RPMI8226 (cell line): ENCODE results near the gene LRBA.
A peak's percentile ranks its signal among the peaks of the same experiment; 100 is the strongest.

Experiments
- DNase-seq: peaks from one replicate; pipeline ENCODE4 v3.0.0-alpha.2; 2015

The LRBA gene

GRCh38 chr4:150462743-150463142 lies 552.3 kb downstream of the LRBA start:
- no peak for DNase-seq

- no peak for DNase-seq
Measured at GRCh38 chr4:150461957-150462356, 553.1 kb downstream of the LRBA start.

- DNase-seq, result no peak
Measured at GRCh38 chr4:150457802-150458201, 557.3 kb downstream of the LRBA start.

GRCh38 chr4:150451883-150452282 lies 563.2 kb downstream of the LRBA start:
- no peak for DNase-seq

- no peak for DNase-seq
Measured at GRCh38 chr4:150447356-150447755, 567.7 kb downstream of the LRBA start.

GRCh38 chr4:150439451-150439933 lies 575.6 kb downstream of the LRBA start:
- no peak for DNase-seq

- DNase-seq, result no peak
Measured at GRCh38 chr4:150436598-150437370, 578.3 kb downstream of the LRBA start.

- DNase-seq, result no peak
Measured at GRCh38 chr4:150431221-150431620, 583.9 kb downstream of the LRBA start.

GRCh38 chr4:150425161-150425560 lies 589.9 kb downstream of the LRBA start:
- DNase-seq, result no peak

- no peak for DNase-seq
Measured at GRCh38 chr4:150423503-150423902, 591.6 kb downstream of the LRBA start.

GRCh38 chr4:150423074-150423473 lies 592.0 kb downstream of the LRBA start:
- DNase-seq, result no peak

- DNase-seq, result no peak
Measured at GRCh38 chr4:150421612-150422011, 593.5 kb downstream of the LRBA start.

- DNase-seq, result no peak
Measured at GRCh38 chr4:150419939-150420338, 595.1 kb downstream of the LRBA start.

GRCh38 chr4:150418757-150419410 lies 596.2 kb downstream of the LRBA start:
- no peak for DNase-seq

- no peak for DNase-seq
Measured at GRCh38 chr4:150415213-150415612, 599.9 kb downstream of the LRBA start.

- DNase-seq, result no peak
Measured at GRCh38 chr4:150411520-150411919, 603.6 kb downstream of the LRBA start.

GRCh38 chr4:150402871-150403272 lies 612.2 kb downstream of the LRBA start:
- DNase-seq, result peak; percentile 94

- no peak for DNase-seq
Measured at GRCh38 chr4:150401083-150401687, 613.9 kb downstream of the LRBA start.

- no peak for DNase-seq
Measured at GRCh38 chr4:150395872-150396271, 619.2 kb downstream of the LRBA start.

- DNase-seq, result no peak
Measured at GRCh38 chr4:150394046-150394445, 621.0 kb downstream of the LRBA start.

- no peak for DNase-seq
Measured at GRCh38 chr4:150391052-150391451, 624.0 kb downstream of the LRBA start.

- no peak for DNase-seq
Measured at GRCh38 chr4:150390531-150390910, 624.6 kb downstream of the LRBA start.

- DNase-seq, result no peak
Measured at GRCh38 chr4:150389896-150390530, 625.1 kb downstream of the LRBA start.

- DNase-seq, result no peak
Measured at GRCh38 chr4:150387981-150388380, 627.1 kb downstream of the LRBA start.
